NB4 (cell line): Measurements from ENCODE around the gene MROH7.

ENCODE experiments used
- MYC ChIP-seq: IDR thresholded peaks from 2 replicates; pipeline ENCODE4 v1.6.1; 2011; ENCODE audit warnings: low read depth, low read length
- POLR2A ChIP-seq: IDR thresholded peaks from 2 replicates; pipeline ENCODE4 v1.6.1; 2011; ENCODE audit warnings: mild to moderate bottlenecking; ENCODE audit not compliant: insufficient read length; ENCODE audit errors: extremely low read depth
- TF ChIP-seq, protein P1 (sequence below): IDR thresholded peaks from one replicate; pipeline ENCODE4 v1.5.1; 2012; ENCODE audit warnings: low read depth, low read length

DNA sequence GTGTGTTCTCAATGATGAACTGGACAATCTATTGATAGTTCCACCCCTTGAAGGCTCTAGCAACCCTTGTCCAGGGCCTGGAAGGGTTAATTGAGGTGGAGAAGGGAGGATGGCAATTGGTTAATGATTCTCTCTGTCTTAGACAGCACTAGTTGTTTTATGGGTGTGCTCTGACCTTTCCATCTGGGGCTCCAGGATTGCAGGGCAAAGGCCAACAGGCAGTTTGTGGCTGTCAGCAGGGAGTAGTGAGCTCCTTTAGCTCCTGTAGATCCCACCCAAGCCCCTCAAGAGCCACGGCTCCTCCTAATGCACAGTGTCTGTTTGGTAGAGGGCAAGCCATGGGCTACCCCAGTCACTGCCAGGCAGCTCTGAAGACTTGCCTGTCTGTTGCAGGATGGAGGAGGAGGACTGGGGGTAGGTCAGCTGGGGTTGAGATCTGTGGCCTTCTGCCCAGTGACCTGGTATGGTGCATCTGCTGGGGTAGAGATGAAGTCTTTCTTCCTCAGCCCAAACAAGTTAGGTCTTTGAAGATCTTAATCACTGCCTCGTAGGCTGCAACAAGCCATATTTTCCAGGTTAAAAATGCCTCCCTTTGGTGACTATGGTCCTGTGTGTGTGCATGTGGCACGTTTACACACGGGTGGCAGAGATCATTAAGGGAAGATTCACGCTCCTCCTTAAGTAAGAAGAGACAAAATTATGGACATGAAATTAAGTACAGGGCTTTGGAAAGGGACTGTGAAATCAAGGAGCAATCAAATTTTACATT lies 7.7 kb downstream of the MROH7 start:
- TF ChIP-seq, protein P1, sequence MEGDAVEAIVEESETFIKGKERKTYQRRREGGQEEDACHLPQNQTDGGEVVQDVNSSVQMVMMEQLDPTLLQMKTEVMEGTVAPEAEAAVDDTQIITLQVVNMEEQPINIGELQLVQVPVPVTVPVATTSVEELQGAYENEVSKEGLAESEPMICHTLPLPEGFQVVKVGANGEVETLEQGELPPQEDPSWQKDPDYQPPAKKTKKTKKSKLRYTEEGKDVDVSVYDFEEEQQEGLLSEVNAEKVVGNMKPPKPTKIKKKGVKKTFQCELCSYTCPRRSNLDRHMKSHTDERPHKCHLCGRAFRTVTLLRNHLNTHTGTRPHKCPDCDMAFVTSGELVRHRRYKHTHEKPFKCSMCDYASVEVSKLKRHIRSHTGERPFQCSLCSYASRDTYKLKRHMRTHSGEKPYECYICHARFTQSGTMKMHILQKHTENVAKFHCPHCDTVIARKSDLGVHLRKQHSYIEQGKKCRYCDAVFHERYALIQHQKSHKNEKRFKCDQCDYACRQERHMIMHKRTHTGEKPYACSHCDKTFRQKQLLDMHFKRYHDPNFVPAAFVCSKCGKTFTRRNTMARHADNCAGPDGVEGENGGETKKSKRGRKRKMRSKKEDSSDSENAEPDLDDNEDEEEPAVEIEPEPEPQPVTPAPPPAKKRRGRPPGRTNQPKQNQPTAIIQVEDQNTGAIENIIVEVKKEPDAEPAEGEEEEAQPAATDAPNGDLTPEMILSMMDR, result no peak
- TF ChIP-seq MYC, result no peak
- TF ChIP-seq POLR2A, result no peak
